Kidney capillary endothelial cell (primary cell): ENCODE data around the gene CDK7.

Experiments
- DNase-seq: peaks from one replicate; pipeline ENCODE4 v3.0.0-alpha.2; 2018; ENCODE audit warnings: low spot score

The CDK7 gene

GRCh38 chr5:69293882-69294281 is 59.2 kb downstream of the CDK7 start:
- DNase-seq = no peak

DNA sequence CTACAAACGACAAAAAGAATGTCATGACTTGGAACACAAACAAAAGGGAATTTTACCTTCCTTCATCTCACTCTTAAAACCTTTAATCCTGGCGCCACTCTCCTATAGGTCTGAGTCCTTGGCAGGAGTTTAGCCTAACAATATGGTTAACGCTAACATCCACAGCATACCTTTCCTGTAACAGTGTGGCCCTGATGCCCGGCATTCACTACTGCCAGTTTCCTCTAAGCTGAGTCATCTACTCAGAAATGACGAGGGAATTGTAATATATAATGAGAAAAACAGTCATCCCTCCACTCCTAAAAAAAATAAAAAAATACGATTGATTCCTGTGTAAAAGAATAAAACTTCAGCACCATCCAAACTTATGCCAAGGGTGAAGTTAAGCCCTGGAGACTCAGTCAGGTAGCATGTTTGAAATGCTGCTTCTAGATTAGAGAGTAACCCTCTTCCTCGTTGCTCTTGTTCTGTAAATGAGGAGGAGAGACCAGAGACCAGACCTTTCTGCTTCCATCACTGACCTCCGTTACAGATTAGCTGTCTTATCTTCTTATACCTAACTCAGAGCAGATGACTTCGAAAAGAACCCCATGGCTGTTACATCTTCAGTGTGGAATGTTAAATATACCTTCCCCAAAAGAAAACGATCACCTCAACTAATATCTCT is 60.5 kb downstream of the CDK7 start:
- DNase-seq = peak; percentile 42

DNA sequence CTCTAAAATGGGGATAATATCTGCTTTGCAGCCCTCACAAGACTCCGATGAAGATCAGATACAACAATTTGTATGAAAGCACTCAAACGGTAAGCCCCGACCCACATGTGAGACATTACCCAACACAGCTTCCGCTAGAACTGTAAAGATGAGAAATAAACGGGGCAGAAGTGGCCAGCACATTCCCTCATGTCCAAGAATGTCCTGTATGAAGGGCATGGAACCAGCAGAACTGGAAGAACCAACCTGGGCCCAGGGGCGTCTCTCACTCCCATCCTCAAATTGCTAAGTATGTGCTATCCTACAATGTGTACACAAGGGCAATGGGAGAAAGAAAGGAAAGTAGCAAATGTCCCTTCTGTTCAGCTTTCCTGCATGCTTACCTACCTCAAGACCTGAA is 64.9 kb downstream of the CDK7 start:
- no peak for DNase-seq

DNA sequence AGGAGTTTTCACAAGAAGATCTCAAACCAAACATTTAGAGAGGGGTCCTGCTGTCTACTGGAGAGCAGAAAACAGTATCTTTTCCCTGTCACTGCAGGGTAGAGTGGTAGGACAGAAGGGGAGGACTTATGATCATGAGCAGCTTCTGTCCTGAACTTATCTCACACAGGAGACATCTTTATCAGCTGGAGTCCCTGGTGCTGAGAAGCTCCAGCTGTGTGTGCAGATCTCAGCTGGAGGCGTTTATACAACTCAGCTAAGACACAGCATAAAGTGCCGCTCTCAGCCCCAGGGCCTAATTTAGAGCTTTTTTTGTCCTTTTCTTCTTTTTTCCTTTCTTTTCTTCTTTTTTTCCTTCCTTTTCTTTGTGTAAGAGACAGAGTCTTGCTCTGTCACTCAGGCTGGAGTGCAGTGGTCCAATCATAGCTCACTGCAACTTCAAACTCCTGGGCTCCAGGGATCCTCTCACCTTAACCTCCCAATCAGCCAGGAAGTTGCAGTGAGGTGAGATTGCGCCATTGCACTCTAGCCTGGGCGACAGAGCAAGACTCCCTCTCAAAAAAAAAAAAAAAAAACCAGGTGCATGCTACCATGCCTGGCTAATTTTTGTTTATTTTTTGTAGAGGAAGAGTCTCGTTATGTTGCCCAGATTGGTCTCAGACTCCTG is 66.0 kb downstream of the CDK7 start:
- no peak for DNase-seq

DNA sequence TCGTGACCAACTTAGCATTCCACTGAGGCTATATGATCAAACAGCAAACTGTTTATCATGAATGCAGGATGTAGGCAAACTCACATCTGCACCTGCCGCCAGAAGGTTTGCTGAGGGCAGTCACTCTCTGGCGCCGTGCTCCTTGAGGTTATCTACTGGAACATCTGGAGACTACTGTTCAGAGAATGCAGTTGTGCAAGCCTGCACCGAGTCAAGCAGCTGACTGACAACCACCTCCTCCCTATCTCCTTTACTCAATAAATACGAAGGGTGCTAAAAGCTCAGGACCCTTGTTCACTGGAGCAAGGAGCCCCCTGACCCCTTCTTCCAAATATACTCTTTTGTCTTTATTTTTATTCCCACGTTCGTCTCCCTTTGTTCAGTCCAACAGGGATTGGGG is 70.8 kb downstream of the CDK7 start:
- no peak for DNase-seq

DNA sequence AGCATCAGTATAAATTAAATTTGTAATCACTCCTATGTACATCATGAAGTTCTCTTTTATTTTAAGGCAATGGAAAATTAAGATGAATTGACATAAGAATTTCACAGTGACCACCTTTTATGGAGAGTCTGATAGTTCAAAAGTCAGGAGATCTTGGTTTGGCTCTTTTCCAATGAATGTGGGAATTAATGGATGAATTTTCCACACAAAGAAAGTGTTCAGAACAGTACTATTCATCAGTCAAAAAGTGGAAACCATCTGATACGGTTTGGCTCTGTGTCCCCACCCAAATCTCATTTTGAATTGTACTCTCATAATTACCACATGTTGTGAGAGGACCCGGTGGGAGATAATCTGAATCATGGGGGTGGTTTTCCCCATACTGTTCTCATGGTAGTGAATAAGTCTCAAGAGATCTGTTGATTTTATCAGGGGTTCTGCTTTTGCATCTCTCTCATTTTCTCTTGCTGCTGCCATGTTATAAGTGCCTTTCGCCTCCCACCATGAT is 73.4 kb downstream of the CDK7 start:
- DNase-seq = no peak

GRCh38 chr5:69309380-69309779 is 74.7 kb downstream of the CDK7 start:
- no peak for DNase-seq

DNA sequence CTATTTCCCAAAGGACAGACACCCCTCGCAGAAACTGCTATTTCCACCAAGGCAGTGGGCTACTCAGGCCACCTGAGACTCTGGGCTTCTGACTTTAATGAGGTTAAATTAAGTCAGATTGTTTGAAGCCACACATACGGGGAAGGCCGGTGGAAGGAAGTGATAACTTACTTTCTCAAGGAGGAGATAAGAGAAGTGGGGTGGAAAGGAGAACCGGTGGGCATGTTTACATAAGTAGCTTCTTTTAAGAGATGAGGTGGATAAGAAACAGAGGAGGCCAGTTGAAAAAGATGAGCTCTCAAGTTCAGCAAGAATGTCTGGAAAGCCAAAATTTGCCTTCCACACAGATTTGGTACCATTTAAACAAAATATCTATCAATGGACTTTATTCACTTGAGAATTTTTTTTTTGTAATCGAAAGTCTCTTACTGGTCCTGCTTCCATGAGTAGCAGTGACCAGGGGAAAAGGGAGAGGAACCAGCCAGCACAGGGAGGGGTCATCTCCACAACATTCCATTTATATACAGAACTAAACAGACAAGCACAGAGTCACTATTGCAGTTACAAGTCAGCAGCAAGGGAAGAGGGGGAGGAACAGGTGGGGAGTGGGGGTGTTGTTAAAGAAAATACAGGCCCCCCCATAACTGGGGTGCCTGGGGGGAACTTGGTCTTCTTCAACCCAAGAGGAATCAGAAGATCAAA is 77.9 kb downstream of the CDK7 start:
- DNase-seq = no peak

DNA sequence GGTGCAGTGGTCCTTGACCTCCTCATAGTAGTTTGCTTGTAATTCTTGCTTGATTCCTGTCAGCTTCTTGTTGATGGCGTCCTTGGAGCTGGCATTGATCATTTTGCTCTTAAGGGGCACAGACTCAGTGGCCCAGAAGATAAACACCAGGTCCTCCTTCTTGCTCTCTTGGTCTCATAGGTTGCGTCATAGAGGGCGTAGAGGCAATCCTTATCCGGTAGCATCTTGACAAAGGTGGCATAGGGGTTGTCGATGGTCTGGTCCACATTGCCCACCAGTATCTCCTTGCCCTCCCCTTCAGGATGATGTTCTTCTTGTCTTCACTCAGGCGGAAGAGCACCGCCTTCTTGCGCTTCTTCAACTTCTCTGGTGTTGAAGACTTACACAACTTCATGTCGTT is 78.7 kb downstream of the CDK7 start:
- DNase-seq = no peak

GRCh38 chr5:69315972-69316371 is 81.3 kb downstream of the CDK7 start:
- no peak for DNase-seq

GRCh38 chr5:69317391-69317790 is 82.7 kb downstream of the CDK7 start:
- DNase-seq = no peak

- DNase-seq = no peak
Observed at GRCh38 chr5:69326365-69326764, 91.7 kb downstream of the CDK7 start.
